Limb (tissue), 2 donors: ENCODE results near the gene FANCE.

Experiments
- DNase-seq, 2 donors: peaks; one replicate each; pipeline ENCODE4 v3.0.0-alpha.2; 2016; ENCODE audit errors: extremely low spot score in 2 of 2

The FANCE gene, protein sequence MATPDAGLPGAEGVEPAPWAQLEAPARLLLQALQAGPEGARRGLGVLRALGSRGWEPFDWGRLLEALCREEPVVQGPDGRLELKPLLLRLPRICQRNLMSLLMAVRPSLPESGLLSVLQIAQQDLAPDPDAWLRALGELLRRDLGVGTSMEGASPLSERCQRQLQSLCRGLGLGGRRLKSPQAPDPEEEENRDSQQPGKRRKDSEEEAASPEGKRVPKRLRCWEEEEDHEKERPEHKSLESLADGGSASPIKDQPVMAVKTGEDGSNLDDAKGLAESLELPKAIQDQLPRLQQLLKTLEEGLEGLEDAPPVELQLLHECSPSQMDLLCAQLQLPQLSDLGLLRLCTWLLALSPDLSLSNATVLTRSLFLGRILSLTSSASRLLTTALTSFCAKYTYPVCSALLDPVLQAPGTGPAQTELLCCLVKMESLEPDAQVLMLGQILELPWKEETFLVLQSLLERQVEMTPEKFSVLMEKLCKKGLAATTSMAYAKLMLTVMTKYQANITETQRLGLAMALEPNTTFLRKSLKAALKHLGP

DNA sequence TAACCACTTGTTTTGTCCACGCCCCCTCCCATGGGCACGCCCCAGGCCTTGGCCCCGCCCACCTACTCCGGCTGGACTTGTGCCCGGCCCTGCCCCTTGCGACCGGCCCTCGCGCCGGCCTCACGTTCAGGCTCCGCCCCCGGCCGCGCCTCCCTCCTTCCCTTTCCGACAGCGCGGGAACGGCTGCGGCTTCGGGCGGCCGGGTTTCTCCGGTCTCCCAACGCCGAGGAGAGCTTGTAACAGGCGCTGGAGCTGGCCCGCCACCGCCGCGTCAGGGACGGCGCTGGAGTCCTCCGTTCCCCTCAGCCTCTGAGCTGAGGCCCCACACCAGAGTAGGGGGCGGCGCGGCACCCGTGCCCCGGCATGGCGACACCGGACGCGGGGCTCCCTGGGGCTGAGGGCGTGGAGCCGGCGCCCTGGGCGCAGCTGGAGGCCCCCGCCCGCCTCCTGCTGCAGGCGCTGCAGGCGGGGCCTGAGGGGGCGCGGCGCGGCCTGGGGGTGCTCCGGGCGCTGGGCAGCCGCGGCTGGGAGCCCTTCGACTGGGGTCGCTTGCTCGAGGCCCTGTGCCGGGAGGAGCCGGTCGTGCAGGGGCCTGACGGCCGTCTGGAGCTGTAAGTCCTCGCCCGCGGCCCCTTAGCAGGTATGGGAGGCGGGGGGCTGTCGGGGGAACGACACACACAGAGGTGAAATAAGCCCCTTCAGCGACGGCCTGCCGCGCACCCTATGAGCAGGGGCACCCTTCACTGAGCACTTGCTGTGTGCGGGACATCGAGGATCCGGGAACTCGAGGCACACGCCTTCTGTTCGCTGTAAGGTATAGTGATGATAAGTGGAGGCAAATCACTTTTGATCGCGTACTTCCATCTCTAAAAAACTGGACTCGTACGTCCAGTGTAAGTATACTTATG, at the start of gene FANCE:
TSS of gene FANCE (plus strand) at position 156 of the 908 bp plus-strand sequence. CDS start at position 364, 208 bp downstream.
- DNase-seq: peak; percentile 91 to 99

DNA sequence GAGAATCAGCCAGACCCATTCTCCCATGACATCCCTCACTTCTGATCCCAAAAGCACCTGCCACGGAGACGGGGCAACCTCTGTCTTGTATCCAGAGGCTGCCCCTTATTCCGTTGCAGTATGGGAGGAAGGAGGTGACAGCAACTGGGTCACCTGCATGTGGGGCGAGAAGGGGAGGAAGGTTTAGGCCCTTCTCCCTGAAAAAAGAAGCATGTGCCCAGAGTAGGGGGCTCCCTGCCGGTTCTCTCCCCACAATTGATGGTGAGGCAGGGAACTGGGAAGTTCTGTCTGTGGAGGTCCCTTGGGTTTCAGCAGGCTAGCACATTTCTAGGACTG, 49.3 kb upstream of the FANCE start:
- no peak for DNase-seq

DNA sequence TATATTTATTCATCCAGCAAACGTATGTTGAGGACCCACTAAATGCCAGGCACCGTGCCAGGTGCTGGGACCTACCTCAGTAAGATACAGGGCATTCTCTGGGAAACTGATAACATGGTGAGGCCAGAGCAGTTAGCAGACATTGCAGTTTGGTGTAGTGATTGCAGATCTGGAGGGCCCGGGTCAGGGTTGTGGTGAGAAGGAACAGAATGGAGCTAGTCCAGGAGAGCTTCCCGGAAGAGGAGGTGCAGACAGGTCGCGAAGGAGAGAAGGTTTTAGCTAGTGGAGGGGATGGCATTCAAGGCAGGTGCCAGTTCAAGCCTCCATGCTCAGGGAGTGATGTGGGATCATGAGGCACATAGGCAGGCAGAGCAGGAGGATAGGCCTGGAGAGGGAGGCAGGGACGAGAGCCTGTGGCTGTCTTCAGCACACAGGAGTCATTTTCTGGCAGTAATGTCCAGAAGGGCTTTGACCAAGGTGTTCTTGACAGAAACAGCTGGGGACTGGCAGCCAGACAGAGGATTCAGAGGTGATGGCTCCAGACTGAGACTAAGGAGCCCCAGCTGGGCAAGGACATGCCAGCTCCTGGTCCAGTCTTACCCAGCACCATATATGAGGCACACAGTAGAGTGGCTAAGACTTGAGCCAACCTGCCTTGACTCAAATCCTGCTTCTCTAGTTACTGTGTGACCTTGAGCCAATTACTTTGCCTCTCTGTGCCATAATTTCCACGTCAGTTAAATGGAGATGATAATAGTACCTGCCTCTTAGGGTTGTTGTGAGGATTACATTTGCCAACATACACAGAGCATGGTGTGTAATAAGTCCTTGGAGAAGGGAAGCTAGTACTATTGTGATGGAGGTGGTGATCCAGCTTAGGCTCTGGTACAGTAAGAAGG, 48.3 kb upstream of the FANCE start:
- DNase-seq: no peak

DNA sequence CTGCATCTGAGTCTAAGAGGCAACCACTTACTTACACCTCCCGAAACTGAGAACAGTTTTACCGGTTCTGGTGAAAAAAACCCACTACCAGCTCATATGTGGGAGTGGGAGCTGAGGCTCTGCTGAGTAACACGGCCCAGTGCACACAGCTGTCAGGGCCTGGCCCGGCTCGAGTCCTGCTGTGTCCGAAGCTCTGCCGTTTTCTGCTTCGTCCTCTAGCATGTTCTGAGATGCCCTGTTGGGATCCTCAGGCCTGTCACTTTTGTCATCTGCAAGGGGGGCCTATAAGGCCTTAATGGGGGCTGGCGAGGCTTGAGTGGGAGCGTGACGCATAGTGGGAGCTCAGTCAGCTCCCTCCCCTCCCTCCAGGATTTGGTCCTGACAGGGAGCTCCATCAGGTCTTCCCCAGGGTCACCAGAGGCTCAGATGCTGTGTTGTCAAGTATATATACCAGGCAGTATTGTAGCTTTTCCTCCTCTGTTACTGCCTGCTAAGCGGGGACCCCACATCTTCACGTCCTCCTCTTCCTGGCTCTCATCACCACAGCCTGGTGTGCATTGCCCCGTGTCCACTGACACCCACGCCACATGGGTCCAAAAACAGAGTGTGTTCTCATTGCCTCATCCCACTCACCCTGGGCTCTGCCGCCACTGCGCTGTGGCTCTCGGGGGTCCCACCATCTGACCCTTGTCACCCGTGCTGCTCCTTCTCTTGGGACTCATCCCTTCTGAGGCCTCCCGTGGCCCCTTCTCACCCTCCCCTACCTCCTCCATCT, 45.2 kb upstream of the FANCE start:
- DNase-seq: no peak

DNA sequence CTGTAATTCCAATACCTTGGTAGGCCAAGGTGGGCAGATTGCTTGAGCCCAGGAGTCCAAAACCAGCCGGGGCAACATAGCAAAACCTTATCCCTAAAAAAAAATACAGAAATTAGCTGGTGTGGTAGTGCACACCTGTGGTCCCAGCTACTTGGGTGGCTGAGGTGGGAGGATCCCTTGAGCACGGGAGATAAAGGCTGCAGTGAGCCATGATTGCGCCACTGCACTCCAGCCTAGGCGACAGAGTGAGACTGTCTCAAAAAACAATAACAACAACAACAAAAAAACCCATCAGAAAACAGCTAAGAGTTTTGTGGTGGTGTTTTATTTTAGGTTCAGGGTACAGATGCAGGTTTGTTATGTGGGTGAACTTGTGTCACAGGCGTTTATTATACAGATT, 42.9 kb upstream of the FANCE start:
- DNase-seq: no peak

DNA sequence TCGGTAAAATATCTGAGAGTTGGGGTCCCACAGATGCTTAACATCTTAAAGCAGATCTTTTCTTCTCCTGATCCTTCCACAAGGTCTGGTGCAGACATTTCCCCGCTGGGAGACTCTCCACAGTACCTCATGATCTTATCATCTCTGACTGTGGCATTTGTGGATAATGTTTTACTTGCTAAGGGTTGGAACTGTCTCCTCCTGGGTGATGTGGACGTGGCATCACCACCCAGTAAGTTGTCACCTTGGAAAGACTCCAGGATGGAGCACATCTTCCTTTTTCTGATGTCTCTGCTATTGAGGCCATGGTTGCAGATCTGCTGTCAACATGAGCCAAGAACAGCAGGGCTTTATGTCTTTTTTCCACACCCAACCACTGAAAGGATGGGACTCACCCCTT, 42.0 kb upstream of the FANCE start:
- DNase-seq: no peak

DNA sequence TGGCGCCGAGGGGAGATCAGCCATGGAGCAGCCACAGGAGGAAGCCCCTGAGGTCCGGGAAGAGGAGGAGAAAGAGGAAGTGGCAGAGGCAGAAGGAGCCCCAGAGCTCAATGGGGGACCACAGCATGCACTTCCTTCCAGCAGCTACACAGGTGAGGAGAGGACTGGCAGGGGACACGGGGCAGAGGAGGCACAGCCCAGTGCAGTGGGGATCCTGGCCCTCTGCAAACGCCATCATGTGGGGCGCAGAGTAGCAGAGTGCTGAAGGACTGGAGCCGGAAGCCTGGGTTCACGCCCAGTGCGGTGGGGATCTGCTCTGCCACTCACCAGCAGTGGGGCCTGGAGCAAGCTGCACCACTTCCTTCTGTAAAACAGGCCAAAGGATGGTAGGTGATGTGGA, 41.1 kb upstream of the FANCE start:
- no peak for DNase-seq

DNA sequence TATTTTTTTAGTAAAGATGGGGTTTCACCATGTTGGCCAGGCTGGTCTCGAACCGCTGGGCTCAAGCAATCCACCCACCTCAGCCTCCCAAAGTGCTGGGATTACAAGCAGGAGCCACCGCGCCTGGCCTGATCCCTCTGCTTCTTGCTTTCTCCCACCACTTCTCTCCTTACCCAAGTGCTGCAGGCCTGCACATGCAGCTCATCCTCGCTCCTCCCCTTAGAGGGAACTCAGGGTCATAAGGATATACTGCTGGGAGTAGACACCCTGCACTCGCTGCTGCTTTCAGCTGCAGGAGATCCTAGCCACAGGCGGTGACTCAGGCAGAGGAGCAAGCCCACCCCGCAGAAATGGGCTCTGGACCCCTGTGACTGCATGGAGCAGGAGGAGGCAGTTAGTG, 40.0 kb upstream of the FANCE start:
- DNase-seq: no peak

DNA sequence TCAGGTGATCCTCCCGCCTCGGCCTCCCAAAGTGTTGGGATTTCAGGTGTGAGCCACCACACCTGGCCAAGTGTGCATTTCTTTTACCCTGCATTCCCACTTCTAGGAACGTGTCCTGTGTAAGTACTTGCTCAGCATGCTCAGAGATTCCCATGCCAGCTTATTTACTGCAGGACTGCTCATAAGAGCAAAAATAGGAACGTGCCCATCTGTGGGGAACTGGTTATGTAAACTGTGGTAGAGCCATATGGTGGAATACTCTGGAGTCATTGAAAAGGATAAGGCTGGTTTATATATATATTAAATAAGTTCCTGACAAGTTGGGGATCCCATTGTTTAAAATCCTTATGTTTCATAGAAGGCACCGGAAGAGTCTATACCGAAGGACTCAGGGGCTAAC, 38.2 kb upstream of the FANCE start:
- DNase-seq: no peak

DNA sequence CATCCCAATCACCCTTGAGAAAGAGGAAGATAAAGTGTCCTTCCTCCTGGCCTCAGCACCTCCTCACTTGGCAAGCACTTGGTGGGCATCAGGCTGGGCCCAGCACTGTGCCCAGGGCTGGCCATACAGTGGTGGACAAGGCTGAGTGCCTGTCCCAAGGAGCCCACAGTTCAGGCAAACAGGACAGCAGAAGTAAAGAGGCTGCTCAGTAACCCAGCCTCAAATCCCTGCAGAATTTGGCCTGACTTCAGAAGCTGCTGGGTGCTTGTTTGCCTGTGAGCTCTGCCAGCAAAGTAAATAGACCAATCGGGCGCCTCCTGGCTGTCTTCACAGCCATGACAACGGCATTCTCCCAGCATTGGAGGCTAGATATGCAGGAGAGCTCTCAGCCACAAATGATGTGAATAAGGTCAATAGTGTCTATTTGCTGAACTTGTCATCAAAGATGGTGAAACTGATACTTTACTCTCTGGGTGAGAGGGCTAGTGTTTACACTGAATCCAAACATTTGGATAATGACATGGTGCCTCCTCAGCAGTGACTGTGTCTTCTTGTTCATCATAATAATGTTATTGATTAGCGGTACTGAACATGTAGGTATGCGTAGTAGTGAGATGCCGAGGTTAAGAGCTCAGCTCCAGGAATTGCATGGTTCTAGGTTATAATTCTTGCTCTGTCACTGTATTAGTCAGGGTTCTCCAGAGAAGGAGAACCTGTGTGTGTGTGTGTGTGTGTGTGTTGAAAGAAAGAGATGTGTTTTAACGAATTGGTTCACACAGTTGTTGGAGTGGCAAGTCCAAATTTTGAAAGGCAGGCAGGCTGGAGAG, 36.9 kb upstream of the FANCE start:
- DNase-seq: peak; percentile 6 to 52

DNA sequence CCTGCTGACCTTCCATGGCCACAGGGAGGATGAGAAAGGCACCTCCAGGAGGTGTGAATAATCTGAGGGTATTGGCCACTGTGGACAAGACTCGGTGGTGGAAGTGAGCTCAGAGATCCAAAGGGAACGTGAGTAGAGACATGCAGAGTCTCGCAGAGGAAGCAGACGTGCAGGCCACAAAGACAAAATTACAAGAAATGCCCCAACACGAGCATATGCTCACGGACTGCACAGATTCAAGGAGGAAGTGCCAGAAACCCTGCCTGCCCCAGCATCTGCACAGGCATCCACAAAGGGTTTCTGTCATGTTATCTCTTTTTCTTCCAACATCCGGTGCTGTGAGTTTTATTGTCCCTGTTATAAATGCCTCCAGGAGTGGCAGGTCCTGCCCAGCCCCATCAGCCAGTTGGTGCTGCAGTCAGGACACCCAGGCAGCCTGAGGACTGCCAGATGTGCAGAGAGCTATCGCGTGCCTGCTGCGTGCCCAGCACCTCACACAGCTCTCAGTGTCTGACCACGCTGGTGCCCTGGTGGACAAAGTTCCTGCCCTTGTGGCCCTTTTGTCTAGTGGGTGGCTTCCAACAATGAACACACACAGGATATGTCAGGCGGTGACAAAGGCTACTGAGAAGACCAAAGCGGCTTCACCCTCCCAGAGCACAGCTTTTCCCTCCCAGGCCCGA, 34.0 kb upstream of the FANCE start:
- DNase-seq: no peak

DNA sequence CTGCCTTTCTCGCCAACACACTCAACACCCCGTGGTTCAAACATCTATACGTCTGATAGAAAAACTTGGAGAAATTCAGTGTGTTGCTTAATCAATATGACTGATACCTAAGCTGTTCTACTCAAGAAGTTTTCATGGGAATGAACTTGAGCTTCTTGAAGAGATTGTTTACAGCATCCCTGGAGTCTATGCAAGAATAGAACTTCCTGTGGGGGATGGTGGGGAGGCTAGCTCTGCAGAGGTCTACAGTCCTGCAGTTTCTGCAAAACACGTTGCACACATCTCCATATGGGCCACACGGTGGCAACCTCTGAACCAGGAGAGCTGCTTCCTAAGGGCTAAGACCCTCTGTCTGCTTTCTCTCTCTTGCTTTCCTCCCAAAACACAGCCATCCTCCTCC, 32.7 kb upstream of the FANCE start:
- peak in 1 of 2 donors; percentile 2 for DNase-seq

DNA sequence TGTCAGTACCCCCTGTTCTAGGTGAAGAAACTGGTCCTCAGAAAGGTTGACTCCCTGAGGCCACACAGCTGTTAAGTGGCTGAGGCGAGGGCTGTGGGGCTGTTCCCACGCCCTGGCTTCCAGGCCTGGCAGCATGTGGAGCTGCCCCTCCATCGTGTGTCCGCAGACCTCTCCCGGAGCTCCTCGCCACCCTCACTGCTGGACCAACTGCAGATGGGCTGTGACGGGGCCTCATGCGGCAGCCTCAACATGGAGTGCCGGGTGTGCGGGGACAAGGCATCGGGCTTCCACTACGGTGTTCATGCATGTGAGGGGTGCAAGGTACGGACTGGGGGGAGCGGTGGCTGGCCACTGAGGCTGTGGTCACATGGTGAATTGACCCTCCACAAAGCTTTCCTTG, 32.2 kb upstream of the FANCE start:
- DNase-seq: no peak

DNA sequence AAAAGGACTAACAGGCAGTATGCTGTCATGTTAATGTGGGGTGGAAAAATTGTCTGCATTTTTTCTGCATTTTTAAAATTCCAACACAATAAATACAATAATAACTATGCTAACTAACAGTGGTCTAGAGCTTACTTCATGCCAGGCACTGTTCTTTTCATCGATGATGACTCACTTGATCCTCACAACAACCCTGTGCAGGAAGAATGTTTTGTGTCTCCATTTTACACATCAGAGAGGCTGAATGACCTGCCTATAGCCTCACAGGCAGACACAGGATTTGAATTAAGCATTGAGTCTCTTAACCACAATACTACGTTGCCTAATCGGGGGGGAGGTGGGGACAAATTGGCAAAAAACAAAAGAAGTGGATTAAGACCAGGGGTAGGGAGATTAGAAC, 26.9 kb upstream of the FANCE start:
- DNase-seq: no peak

DNA sequence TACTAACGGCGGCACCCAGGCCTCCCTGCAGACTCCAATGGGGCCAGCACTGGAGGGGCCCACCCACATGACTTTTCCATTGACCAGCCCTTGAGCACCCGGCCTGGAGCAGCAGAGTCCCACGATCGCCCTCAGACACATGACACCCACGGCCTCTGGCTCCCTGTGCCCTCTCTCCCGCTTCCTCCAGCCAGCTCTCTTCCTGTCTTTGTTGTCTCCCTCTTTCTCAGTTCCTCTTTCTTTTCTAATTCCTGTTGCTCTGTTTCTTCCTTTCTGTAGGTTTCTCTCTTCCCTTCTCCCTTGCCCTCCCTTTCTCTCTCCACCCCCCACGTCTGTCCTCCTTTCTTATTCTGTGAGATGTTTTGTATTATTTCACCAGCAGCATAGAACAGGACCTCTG, 26.1 kb upstream of the FANCE start:
- DNase-seq: no peak

DNA sequence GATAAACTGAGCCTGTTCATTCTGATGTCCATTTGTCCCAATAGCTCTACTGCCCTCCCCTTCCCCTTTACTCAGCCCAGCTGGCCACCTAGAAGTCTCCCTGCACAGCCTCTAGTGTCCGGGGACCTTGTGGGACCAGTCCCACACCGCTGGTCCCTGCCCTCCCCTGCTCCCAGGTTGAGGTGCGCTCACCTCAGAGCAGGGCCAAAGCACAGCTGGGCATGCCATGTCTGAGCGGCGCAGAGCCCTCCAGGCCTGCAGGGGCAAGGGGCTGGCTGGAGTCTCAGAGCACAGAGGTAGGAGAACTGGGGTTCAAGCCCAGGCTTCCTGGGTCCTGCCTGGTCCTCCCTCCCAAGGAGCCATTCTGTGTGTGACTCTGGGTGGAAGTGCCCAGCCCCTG, 24.7 kb upstream of the FANCE start:
- DNase-seq: no peak

DNA sequence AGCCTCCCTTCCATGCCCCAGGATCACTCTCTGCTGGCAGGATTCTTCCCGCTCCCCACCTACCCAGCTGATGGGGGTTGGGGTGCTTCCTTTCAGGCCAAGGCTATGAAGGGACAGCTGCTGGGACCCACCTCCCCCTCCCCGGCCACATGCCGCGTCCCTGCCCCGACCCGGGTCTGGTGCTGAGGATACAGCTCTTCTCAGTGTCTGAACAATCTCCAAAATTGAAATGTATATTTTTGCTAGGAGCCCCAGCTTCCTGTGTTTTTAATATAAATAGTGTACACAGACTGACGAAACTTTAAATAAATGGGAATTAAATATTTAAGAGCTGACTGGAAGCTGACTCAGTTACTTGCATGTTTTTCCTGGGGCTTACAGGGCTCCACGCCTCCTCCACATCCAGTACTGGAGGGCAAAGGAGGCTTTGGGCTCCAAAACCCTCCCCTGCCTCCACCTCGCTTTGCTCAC, 24.3 kb upstream of the FANCE start:
- no peak for DNase-seq

DNA sequence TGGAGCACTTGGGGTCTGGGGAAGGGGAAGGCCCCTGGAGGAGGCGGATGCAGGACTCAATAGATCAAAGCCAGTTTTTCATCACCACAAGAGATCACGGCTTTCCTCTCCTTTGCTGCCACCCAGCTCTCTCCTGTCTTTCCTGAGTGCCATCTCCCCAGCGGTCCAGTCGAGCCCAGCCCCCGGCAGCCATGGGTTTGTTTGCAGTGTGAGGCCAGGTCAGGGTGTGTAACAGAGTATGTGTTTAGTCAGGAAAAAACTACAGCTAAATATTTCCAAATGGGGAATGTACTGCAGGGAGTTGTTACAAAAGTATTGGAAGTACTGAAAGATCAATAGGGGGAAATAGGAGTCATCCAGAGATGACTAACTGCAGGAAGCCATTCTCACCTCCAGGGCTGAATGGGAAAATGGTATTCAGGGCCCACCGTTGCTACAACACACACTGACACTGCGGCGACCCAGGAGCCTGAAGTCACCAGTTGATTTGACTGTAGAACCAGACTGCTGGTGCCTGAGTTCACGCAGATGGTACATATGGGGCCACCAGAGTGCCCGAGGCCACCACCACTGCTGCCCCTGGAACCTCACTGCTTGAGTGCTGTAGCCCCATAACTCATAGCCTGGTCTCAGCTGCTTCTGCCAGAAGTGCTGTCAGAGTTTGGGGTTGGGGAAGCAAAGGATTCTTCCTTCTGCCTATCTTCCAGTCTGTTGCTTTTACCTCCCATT, 23.6 kb upstream of the FANCE start:
- DNase-seq: no peak
